ENCODE data around the gene S100G.

DNA sequence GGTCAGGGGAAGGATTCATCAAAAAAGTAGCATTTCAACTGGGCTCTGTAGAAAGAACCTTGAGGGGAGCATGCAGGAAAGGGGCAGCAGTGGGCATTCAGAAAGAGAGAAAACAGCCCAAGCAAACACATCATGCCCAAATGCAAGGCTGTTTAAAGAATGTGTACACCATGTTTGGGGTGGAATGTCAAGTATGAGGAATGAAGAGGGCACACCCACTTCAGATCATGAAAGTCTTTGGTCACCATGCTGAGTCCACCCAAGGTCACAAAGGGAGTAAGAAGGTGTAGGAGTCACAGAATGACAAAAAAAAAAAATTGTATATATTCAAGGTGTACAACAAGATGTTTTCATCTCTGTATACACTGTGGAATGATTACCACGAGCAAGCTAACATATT lies 9.4 kb downstream of the S100G start:
- TF ChIP-seq, protein P1, sequence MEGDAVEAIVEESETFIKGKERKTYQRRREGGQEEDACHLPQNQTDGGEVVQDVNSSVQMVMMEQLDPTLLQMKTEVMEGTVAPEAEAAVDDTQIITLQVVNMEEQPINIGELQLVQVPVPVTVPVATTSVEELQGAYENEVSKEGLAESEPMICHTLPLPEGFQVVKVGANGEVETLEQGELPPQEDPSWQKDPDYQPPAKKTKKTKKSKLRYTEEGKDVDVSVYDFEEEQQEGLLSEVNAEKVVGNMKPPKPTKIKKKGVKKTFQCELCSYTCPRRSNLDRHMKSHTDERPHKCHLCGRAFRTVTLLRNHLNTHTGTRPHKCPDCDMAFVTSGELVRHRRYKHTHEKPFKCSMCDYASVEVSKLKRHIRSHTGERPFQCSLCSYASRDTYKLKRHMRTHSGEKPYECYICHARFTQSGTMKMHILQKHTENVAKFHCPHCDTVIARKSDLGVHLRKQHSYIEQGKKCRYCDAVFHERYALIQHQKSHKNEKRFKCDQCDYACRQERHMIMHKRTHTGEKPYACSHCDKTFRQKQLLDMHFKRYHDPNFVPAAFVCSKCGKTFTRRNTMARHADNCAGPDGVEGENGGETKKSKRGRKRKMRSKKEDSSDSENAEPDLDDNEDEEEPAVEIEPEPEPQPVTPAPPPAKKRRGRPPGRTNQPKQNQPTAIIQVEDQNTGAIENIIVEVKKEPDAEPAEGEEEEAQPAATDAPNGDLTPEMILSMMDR (conservative IDR thresholded peaks at IDR 0.05; ENCODE audit: low read depth, low read length): no peak
- TF ChIP-seq EZH2phosphoT487 (IDR thresholded peaks at IDR 0.05; ENCODE audit: borderline replicate concordance, low read length): no peak
